HEK293 (cell line): ENCODE results near the gene TRIM7.

Experiments used
- KLF9 ChIP-seq: fragments of 450-650 bp; formaldehyde crosslinking; IDR thresholded peaks from 2 replicates; pipeline ENCODE4 v1.5.1; 2016; ENCODE audit warnings: missing biosample characterization, missing genetic modification characterization, low read depth
- PRDM1 ChIP-seq: fragments of 450-650 bp; formaldehyde crosslinking; IDR thresholded peaks from 2 replicates; pipeline ENCODE4; 2016; ENCODE audit warnings: missing biosample characterization, missing genetic modification characterization
- SCRT2 ChIP-seq: fragments of 450-650 bp; formaldehyde crosslinking; IDR thresholded peaks from 2 replicates; pipeline ENCODE4 v1.5.1; 2016; ENCODE audit warnings: missing biosample characterization, missing genetic modification characterization
- SP2 ChIP-seq: fragments of 450-650 bp; formaldehyde crosslinking; IDR thresholded peaks from 2 replicates; pipeline ENCODE4 v1.5.1; 2016; ENCODE audit warnings: missing biosample characterization, missing genetic modification characterization
- SP3 ChIP-seq: fragments of 450-650 bp; formaldehyde crosslinking; IDR thresholded peaks from 2 replicates; pipeline ENCODE4 v1.5.1; 2016; ENCODE audit warnings: missing biosample characterization, missing genetic modification characterization
- ZBTB20 ChIP-seq: fragments of 450-650 bp; formaldehyde crosslinking; IDR thresholded peaks from 2 replicates; pipeline ENCODE4 v1.5.1; 2016; ENCODE audit warnings: missing biosample characterization, missing genetic modification characterization
- ZFP37 ChIP-seq: fragments of 450-650 bp; formaldehyde crosslinking; IDR thresholded peaks from 2 replicates; pipeline ENCODE4 v1.5.1; 2016; ENCODE audit warnings: missing biosample characterization, missing genetic modification characterization
- ZNF112 ChIP-seq: fragments of 450-650 bp; formaldehyde crosslinking; IDR thresholded peaks from 2 replicates; pipeline ENCODE4 v1.5.0; 2017; ENCODE audit warnings: missing biosample characterization, missing genetic modification characterization
- ZNF169 ChIP-seq: fragments of 450-650 bp; formaldehyde crosslinking; IDR thresholded peaks from 2 replicates; pipeline ENCODE4 v1.5.1; 2016; ENCODE audit warnings: missing biosample characterization, missing genetic modification characterization
- ZNF174 ChIP-seq: fragments of 450-650 bp; formaldehyde crosslinking; IDR thresholded peaks from 2 replicates; pipeline ENCODE4 v1.5.0; 2017; ENCODE audit warnings: missing biosample characterization, mild to moderate bottlenecking, missing genetic modification characterization
- ZNF175 ChIP-seq: fragments of 450-650 bp; formaldehyde crosslinking; IDR thresholded peaks from 2 replicates; pipeline ENCODE4 v1.5.1; 2016; ENCODE audit warnings: missing biosample characterization, missing genetic modification characterization
- ZNF211 ChIP-seq: fragments of 450-650 bp; formaldehyde crosslinking; IDR thresholded peaks from 2 replicates; pipeline ENCODE4 v1.5.1; 2016; ENCODE audit warnings: low read depth, missing biosample characterization, missing genetic modification characterization
- ZNF214 ChIP-seq: fragments of 450-650 bp; formaldehyde crosslinking; IDR thresholded peaks from 2 replicates; pipeline ENCODE4 v1.5.1; 2017; ENCODE audit warnings: missing biosample characterization, mild to moderate bottlenecking, missing genetic modification characterization, borderline replicate concordance
- ZNF248 ChIP-seq: fragments of 450-650 bp; formaldehyde crosslinking; IDR thresholded peaks from 2 replicates; pipeline ENCODE4 v1.5.1; 2017; ENCODE audit warnings: missing biosample characterization, missing genetic modification characterization
- ZNF335 ChIP-seq: fragments of 450-650 bp; formaldehyde crosslinking; conservative IDR thresholded peaks from 2 replicates; pipeline ENCODE4 v1.5.1; 2016; ENCODE audit warnings: missing biosample characterization, missing genetic modification characterization
- ZNF514 ChIP-seq: fragments of 450-650 bp; formaldehyde crosslinking; IDR thresholded peaks from 2 replicates; pipeline ENCODE4 v1.5.1; 2016; ENCODE audit warnings: missing biosample characterization, missing genetic modification characterization
- ZNF521 ChIP-seq: fragments of 450-650 bp; formaldehyde crosslinking; IDR thresholded peaks from 2 replicates; pipeline ENCODE4 v1.5.1; 2017; ENCODE audit warnings: missing biosample characterization, mild to moderate bottlenecking, missing genetic modification characterization
- ZNF530 ChIP-seq: fragments of 450-650 bp; formaldehyde crosslinking; IDR thresholded peaks from 2 replicates; pipeline ENCODE4 v1.5.1; 2016; ENCODE audit warnings: low read depth, missing biosample characterization, missing genetic modification characterization
- ZNF549 ChIP-seq: fragments of 450-650 bp; IDR thresholded peaks from 2 replicates; pipeline ENCODE4 v1.5.1; 2018; ENCODE audit warnings: missing biosample characterization, missing genetic modification characterization, mild to moderate bottlenecking, inconsistent platforms, moderate library complexity
- ZNF596 ChIP-seq: fragments of 450-650 bp; IDR thresholded peaks from 2 replicates; pipeline ENCODE4 v1.5.0; 2018; ENCODE audit warnings: missing biosample characterization, mild to moderate bottlenecking, missing genetic modification characterization, moderate library complexity
- ZNF610 ChIP-seq: fragments of 450-650 bp; formaldehyde crosslinking; IDR thresholded peaks from 2 replicates; pipeline ENCODE4 v1.5.1; 2016; ENCODE audit warnings: missing biosample characterization, missing genetic modification characterization, borderline replicate concordance
- ZNF624 ChIP-seq: fragments of 450-650 bp; formaldehyde crosslinking; IDR thresholded peaks from 2 replicates; pipeline ENCODE4 v1.5.1; 2017; ENCODE audit warnings: missing biosample characterization, missing genetic modification characterization
- ZNF677 ChIP-seq: fragments of 450-650 bp; IDR thresholded peaks from 2 replicates; pipeline ENCODE4 v1.5.0; 2018; ENCODE audit warnings: missing biosample characterization, mild to moderate bottlenecking, missing genetic modification characterization, moderate library complexity
- ZNF701 ChIP-seq: fragments of 450-650 bp; formaldehyde crosslinking; IDR thresholded peaks from 2 replicates; pipeline ENCODE4 v1.5.1; 2016; ENCODE audit warnings: missing biosample characterization, missing genetic modification characterization
- ZNF747 ChIP-seq: fragments of 450-650 bp; formaldehyde crosslinking; IDR thresholded peaks from 2 replicates; pipeline ENCODE4 v1.5.1; 2016; ENCODE audit warnings: missing biosample characterization, missing genetic modification characterization
- ZNF837 ChIP-seq: fragments of 450-650 bp; formaldehyde crosslinking; IDR thresholded peaks from 2 replicates; pipeline ENCODE4 v1.5.1; 2016; ENCODE audit warnings: missing biosample characterization, missing genetic modification characterization
- ZXDB ChIP-seq: fragments of 450-650 bp; formaldehyde crosslinking; IDR thresholded peaks from 2 replicates; pipeline ENCODE4 v1.5.1; 2016; ENCODE audit warnings: missing biosample characterization, missing genetic modification characterization
- TF ChIP-seq, protein P1 (sequence below): fragments of 450-650 bp; formaldehyde crosslinking; IDR thresholded peaks from 2 replicates; pipeline ENCODE4 v1.5.1; 2016; ENCODE audit warnings: missing biosample characterization, missing genetic modification characterization
- TF ChIP-seq, protein P2 (sequence below): fragments of 450-650 bp; formaldehyde crosslinking; IDR thresholded peaks from 2 replicates; pipeline ENCODE4 v1.5.1; 2016; ENCODE audit warnings: missing biosample characterization, missing genetic modification characterization
- TF ChIP-seq, protein P3 (sequence below): IDR thresholded peaks from 2 replicates; pipeline ENCODE4 v1.6.1; 2011; ENCODE audit warnings: mild to moderate bottlenecking, low read depth, low read length, borderline replicate concordance
- TF ChIP-seq, protein P4 (sequence below): fragments of 450-650 bp; formaldehyde crosslinking; IDR thresholded peaks from 2 replicates; pipeline ENCODE4 v1.5.1; 2016; ENCODE audit warnings: missing biosample characterization, missing genetic modification characterization
- TF ChIP-seq, protein P5 (sequence below): fragments of 450-650 bp; formaldehyde crosslinking; IDR thresholded peaks from 2 replicates; pipeline ENCODE4 v1.5.1; 2016; ENCODE audit warnings: missing biosample characterization, missing genetic modification characterization

TRIM7 gene

DNA sequence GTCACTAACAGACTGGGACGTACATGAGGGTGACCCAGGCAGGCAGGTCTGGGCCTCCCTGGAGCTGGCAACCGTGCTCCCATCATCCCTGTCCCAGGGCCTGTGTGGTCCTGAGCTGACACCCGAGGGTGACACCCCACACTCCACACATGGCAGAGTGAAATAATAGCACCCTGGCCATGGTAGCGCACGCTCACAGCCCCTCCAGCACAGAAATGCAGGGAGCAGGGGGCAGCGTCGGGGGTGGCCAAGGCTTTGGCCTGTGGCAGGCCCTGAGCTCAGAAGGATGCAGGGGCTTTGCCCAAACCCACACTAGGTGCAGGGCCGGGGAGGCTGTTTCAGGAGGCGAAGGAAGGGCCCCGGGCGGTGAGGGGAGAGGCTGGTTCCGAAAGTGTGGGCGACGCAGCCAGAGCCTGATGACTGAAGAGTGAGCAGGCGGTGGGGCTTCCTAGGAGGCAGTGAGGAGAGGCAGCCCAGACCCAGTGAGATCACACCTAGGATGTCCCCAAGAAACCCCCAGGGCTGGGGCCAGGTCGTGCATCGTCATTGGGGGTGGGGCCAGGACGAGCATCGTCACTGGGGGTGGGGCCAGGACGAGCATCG, 44.7 kb downstream of the TRIM7 start (continued):
- TF ChIP-seq ZNF248 (tag by site-specific recombination) (no peak), ZNF610 (tag by site-specific recombination) (no peak), ZNF530 (no peak), ZNF174 (tag by site-specific recombination) (no peak), ZNF112 (no peak), ZNF214 (tag by site-specific recombination) (no peak), KLF9 (tag by site-specific recombination) (peak; percentile 31; the same call in 1 of the 2 replicates), ZXDB (tag by site-specific recombination) (peak; percentile 38; the same call in 1 of the 2 replicates), SP3 (no peak; the same call in 1 of the 2 replicates), ZNF514 (tag by site-specific recombination) (no peak), ZNF701 (tag by site-specific recombination) (no peak), ZNF747 (no peak), ZNF596 (tag by site-specific recombination) (no peak), SP2 (peak; percentile 43), ZNF211 (no peak), ZNF169 (tag by site-specific recombination) (no peak), ZNF521 (no peak), ZNF837 (no peak), PRDM1 (tag by site-specific recombination) (no peak), ZNF677 (tag by site-specific recombination) (no peak), ZNF549 (tag by site-specific recombination) (no peak), ZBTB20 (tag by site-specific recombination) (peak; percentile 93), ZNF624 (tag by site-specific recombination) (no peak), ZNF175 (no peak), ZNF335 (tag by site-specific recombination) (peak; percentile 98), SCRT2 (tag by site-specific recombination) (no peak), ZFP37 (tag by site-specific recombination) (no peak)
- TF ChIP-seq, protein P1, sequence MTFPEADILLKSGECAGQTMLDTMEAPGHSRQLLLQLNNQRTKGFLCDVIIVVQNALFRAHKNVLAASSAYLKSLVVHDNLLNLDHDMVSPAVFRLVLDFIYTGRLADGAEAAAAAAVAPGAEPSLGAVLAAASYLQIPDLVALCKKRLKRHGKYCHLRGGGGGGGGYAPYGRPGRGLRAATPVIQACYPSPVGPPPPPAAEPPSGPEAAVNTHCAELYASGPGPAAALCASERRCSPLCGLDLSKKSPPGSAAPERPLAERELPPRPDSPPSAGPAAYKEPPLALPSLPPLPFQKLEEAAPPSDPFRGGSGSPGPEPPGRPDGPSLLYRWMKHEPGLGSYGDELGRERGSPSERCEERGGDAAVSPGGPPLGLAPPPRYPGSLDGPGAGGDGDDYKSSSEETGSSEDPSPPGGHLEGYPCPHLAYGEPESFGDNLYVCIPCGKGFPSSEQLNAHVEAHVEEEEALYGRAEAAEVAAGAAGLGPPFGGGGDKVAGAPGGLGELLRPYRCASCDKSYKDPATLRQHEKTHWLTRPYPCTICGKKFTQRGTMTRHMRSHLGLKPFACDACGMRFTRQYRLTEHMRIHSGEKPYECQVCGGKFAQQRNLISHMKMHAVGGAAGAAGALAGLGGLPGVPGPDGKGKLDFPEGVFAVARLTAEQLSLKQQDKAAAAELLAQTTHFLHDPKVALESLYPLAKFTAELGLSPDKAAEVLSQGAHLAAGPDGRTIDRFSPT (tag by site-specific recombination), result 0 out of 2 replicates have a peak, but pooled peaks have one; percentile 38
- TF ChIP-seq, protein P2, sequence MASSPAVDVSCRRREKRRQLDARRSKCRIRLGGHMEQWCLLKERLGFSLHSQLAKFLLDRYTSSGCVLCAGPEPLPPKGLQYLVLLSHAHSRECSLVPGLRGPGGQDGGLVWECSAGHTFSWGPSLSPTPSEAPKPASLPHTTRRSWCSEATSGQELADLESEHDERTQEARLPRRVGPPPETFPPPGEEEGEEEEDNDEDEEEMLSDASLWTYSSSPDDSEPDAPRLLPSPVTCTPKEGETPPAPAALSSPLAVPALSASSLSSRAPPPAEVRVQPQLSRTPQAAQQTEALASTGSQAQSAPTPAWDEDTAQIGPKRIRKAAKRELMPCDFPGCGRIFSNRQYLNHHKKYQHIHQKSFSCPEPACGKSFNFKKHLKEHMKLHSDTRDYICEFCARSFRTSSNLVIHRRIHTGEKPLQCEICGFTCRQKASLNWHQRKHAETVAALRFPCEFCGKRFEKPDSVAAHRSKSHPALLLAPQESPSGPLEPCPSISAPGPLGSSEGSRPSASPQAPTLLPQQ (tag by site-specific recombination), result peak; percentile 57; the same call in 1 of the 2 replicates
- TF ChIP-seq, protein P3, sequence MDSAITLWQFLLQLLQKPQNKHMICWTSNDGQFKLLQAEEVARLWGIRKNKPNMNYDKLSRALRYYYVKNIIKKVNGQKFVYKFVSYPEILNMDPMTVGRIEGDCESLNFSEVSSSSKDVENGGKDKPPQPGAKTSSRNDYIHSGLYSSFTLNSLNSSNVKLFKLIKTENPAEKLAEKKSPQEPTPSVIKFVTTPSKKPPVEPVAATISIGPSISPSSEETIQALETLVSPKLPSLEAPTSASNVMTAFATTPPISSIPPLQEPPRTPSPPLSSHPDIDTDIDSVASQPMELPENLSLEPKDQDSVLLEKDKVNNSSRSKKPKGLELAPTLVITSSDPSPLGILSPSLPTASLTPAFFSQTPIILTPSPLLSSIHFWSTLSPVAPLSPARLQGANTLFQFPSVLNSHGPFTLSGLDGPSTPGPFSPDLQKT, result no peak
- TF ChIP-seq, protein P4, sequence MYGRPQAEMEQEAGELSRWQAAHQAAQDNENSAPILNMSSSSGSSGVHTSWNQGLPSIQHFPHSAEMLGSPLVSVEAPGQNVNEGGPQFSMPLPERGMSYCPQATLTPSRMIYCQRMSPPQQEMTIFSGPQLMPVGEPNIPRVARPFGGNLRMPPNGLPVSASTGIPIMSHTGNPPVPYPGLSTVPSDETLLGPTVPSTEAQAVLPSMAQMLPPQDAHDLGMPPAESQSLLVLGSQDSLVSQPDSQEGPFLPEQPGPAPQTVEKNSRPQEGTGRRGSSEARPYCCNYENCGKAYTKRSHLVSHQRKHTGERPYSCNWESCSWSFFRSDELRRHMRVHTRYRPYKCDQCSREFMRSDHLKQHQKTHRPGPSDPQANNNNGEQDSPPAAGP, result no peak; the same call in 1 of the 2 replicates
- TF ChIP-seq, protein P5, sequence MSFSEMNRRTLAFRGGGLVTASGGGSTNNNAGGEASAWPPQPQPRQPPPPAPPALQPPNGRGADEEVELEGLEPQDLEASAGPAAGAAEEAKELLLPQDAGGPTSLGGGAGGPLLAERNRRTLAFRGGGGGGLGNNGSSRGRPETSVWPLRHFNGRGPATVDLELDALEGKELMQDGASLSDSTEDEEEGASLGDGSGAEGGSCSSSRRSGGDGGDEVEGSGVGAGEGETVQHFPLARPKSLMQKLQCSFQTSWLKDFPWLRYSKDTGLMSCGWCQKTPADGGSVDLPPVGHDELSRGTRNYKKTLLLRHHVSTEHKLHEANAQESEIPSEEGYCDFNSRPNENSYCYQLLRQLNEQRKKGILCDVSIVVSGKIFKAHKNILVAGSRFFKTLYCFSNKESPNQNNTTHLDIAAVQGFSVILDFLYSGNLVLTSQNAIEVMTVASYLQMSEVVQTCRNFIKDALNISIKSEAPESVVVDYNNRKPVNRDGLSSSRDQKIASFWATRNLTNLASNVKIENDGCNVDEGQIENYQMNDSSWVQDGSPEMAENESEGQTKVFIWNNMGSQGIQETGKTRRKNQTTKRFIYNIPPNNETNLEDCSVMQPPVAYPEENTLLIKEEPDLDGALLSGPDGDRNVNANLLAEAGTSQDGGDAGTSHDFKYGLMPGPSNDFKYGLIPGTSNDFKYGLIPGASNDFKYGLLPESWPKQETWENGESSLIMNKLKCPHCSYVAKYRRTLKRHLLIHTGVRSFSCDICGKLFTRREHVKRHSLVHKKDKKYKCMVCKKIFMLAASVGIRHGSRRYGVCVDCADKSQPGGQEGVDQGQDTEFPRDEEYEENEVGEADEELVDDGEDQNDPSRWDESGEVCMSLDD (tag by site-specific recombination), result 0 out of 2 replicates have a peak, but pooled peaks have one; percentile 38
